DMS79 (cell line): ENCODE data around the gene MAN1C1.
"Not testable (repeated sequence)": the region's sequence is repeated elsewhere in the genome, so short reads cannot be mapped to it uniquely, and the experiment has no call there.

Experiments used
- DNase-seq: peaks from one replicate; lab custom pipeline; 2025; lab: John Stamatoyannopoulos, UW

MAN1C1 gene

GRCh38 chr1:25698252-25698651, 81.7 kb downstream of the MAN1C1 start:
- no peak for DNase-seq

- not testable (repeated sequence) for DNase-seq
These were observed 82.5 kb downstream of the MAN1C1 start for GRCh38 chr1:25699059-25699458.

GRCh38 chr1:25699500-25700143, 83.0 kb downstream of the MAN1C1 start:
- DNase-seq, result no peak

- no peak for DNase-seq
These were observed 83.5 kb downstream of the MAN1C1 start for GRCh38 chr1:25700144-25700523.

- no peak for DNase-seq
These were observed 84.0 kb downstream of the MAN1C1 start for GRCh38 chr1:25700626-25701025.

GRCh38 chr1:25701030-25701785, 84.6 kb downstream of the MAN1C1 start:
- no peak for DNase-seq

- no peak for DNase-seq
These were observed 85.6 kb downstream of the MAN1C1 start for GRCh38 chr1:25702101-25702775.

- no peak for DNase-seq
These were observed 86.5 kb downstream of the MAN1C1 start for GRCh38 chr1:25703041-25703440.

GRCh38 chr1:25703671-25704266, 87.2 kb downstream of the MAN1C1 start:
- no peak for DNase-seq

- DNase-seq, result no peak
These were observed 87.7 kb downstream of the MAN1C1 start for GRCh38 chr1:25704267-25704691.

GRCh38 chr1:25705699-25706098, 89.1 kb downstream of the MAN1C1 start:
- DNase-seq, result no peak

GRCh38 chr1:25706146-25707089, 89.8 kb downstream of the MAN1C1 start:
- no peak for DNase-seq

GRCh38 chr1:25707280-25708016, 90.9 kb downstream of the MAN1C1 start:
- no peak for DNase-seq

- no peak for DNase-seq
These were observed 94.2 kb downstream of the MAN1C1 start for GRCh38 chr1:25710583-25711347.

GRCh38 chr1:25711555-25712298, 95.1 kb downstream of the MAN1C1 start:
- no peak for DNase-seq

- DNase-seq, result no peak
These were observed 95.8 kb downstream of the MAN1C1 start for GRCh38 chr1:25712299-25712970.

- no peak for DNase-seq
These were observed 97.4 kb downstream of the MAN1C1 start for GRCh38 chr1:25713961-25714360.

GRCh38 chr1:25714372-25714931, 97.9 kb downstream of the MAN1C1 start:
- DNase-seq, result no peak
